GM19455 (cell line): ENCODE results near the gene SCAMP2.
"Not testable (repeated sequence)": the region's sequence is repeated elsewhere in the genome, so short reads cannot be mapped to it uniquely, and the experiment has no call there.

Experiments
- ATAC-seq: cut with Tn5 transposase; IDR thresholded peaks from one replicate; pipeline ENCODE4 v1.9.1; 2021; ENCODE audit not compliant: unreplicated experiment

Gene SCAMP2

GRCh38 chr15:74891469-74891868 is 18.3 kb upstream of the SCAMP2 start:
- no peak for ATAC-seq

GRCh38 chr15:74890665-74890960 is 17.4 kb upstream of the SCAMP2 start:
- ATAC-seq = no peak

GRCh38 chr15:74889883-74890664 is 16.9 kb upstream of the SCAMP2 start, which contains the start of gene MPI:
TSS of gene MPI (plus strand) at chr15:74890042. CDS start at chr15:74890074, 32 bp downstream.
- ATAC-seq = peak; percentile 93

GRCh38 chr15:74889390-74889882 is 16.3 kb upstream of the SCAMP2 start:
- ATAC-seq = peak; percentile 12

- no peak for ATAC-seq
Measured at GRCh38 chr15:74888716-74889115, 15.6 kb upstream of the SCAMP2 start.

GRCh38 chr15:74887537-74888193 is 14.5 kb upstream of the SCAMP2 start:
- ATAC-seq = not testable (repeated sequence)

GRCh38 chr15:74885461-74885860 is 12.3 kb upstream of the SCAMP2 start:
- ATAC-seq = no peak

GRCh38 chr15:74884428-74885223 is 11.5 kb upstream of the SCAMP2 start:
- ATAC-seq = no peak

GRCh38 chr15:74882528-74882927 is 9.4 kb upstream of the SCAMP2 start:
- no peak for ATAC-seq

- no peak for ATAC-seq
Measured at GRCh38 chr15:74878273-74878672, 5.1 kb upstream of the SCAMP2 start.

GRCh38 chr15:74873756-74874424 is 725 bp upstream of the SCAMP2 start:
- no peak for ATAC-seq

- ATAC-seq = no peak
Measured at GRCh38 chr15:74872702-74873035, 496 bp downstream of the SCAMP2 start.

- no peak for ATAC-seq
Measured at GRCh38 chr15:74870436-74871215, 2.5 kb downstream of the SCAMP2 start.

- no peak for ATAC-seq
Measured at GRCh38 chr15:74869726-74870407, 3.3 kb downstream of the SCAMP2 start.

- no peak for ATAC-seq
Measured at GRCh38 chr15:74869372-74869725, 3.8 kb downstream of the SCAMP2 start.

GRCh38 chr15:74868059-74868458 is 5.1 kb downstream of the SCAMP2 start:
- no peak for ATAC-seq

GRCh38 chr15:74867466-74868038 is 5.6 kb downstream of the SCAMP2 start:
- ATAC-seq = no peak

GRCh38 chr15:74866090-74866489 is 7.1 kb downstream of the SCAMP2 start:
- no peak for ATAC-seq

GRCh38 chr15:74865316-74865715 is 7.8 kb downstream of the SCAMP2 start:
- ATAC-seq = no peak

GRCh38 chr15:74864296-74864695 is 8.9 kb downstream of the SCAMP2 start:
- ATAC-seq = no peak
